Immature natural killer cell (primary cell): Measurements from ENCODE around the gene BICDL2. TPM values are rescaled to one million over a fixed set of nuclear protein-coding genes. Genes with fewer than 3 reads are reported as not detected.
"Not testable (repeated sequence)": the region's sequence is repeated elsewhere in the genome, so short reads cannot be mapped to it uniquely, and the experiment has no call there.

Experiments
- DNase-seq, 3 donors: peaks; one replicate each; pipeline ENCODE4 v3.0.0; 2022; ENCODE audit warnings: mixed read lengths in 1 of 3
- H3K27ac Mint-ChIP-seq, 6 donors: one replicate each; pipeline ENCODE4 v1.8.0; 2020; ENCODE audit warnings: mixed read lengths in 6 of 6, mild to moderate bottlenecking in 5 of 6, inconsistent platforms in 4 of 6, moderate library complexity in 3 of 6
- H3K27me3 Mint-ChIP-seq, 3 donors: one replicate each; pipeline ENCODE4 v1.8.0; 2020 to 2021; ENCODE audit warnings: low read depth in 3 of 3, mild to moderate bottlenecking in 3 of 3, mixed read lengths in 3 of 3, moderate library complexity in 3 of 3, inconsistent platforms in 1 of 3
- H3K36me3 Mint-ChIP-seq, 3 donors: one replicate each; pipeline ENCODE4 v1.8.0; 2020; ENCODE audit warnings: mixed read lengths in 3 of 3, inconsistent platforms in 2 of 3, mild to moderate bottlenecking in 2 of 3
- H3K4me1 Mint-ChIP-seq, 2 donors: one replicate each; pipeline ENCODE4 v1.8.0; 2020; ENCODE audit warnings: inconsistent platforms in 2 of 2, mild to moderate bottlenecking in 2 of 2, mixed read lengths in 2 of 2, moderate library complexity in 1 of 2
- H3K4me3 Mint-ChIP-seq, 5 donors: one replicate each; pipeline ENCODE4 v1.8.0; 2020; ENCODE audit warnings: mild to moderate bottlenecking in 5 of 5, mixed read lengths in 5 of 5, inconsistent platforms in 3 of 5, moderate library complexity in 3 of 5
- H3K9me3 Mint-ChIP-seq, 6 donors: one replicate each; pipeline ENCODE4 v1.8.0; 2020; ENCODE audit warnings: mild to moderate bottlenecking in 6 of 6, mixed read lengths in 6 of 6, inconsistent platforms in 4 of 6, moderate library complexity in 3 of 6
- polyA plus RNA-seq, 3 donors: library from polyadenylated mRNA; unstranded; fragments of 300-500 nt; fragmentation: Illumina TruSeq; gene quantifications; one replicate each; pipeline ENCODE4 v1.2.3, GENCODE V29; 2021

The BICDL2 gene
- polyA plus RNA-seq, 3 donors from 2014 or later, result not detected

DNA sequence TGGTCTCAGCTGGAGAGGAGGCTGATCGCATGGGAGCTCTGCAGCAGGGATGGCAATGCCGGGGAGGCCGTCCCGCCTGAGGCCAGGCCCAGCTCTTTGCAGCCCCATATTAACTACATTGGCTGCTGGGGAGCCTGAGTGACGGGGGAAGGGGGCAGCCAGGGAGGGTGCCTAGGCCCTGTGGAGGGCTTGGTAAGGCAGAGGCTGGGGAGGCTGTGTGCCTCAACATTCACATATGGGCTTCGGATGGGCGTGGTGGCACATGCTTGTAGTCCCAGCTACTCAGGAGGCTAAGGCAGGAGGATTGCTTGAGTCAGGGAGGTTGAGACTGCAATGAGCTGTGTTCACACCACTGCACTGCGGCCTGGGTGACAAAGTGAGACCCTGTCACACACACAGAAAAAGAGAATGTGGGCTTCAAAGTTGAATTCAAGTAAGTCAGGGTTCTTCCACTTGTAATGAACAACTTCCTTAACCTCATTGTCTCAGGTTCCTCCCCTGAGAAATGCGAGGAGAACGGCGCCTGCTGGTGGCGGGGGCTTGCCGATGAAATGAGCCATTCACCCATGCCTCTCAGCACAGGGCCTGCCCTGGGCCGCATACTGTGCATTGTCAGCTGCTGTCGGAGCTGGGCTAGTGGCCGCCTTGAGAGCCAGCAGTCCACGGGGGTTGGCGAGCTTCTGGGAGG is 36.0 kb upstream of the BICDL2 start:
- DNase-seq, result peak; percentile 61 to 78 (median 70)
- Mint-ChIP-seq H3K27me3 (peaks cover 6 to 24% (median 21%) of the 10 kb centered on the region in 3 donors), H3K27ac (peak overlapping the region; percentile 90 to 97 (median 95))

GRCh38 chr16:3072148-3072547 is 35.4 kb upstream of the BICDL2 start:
- not testable (repeated sequence) for DNase-seq, H3K9me3 Mint-ChIP-seq
- peak overlapping the region; percentile 51 to 67 (median 57) for H3K4me3 Mint-ChIP-seq
- H3K27ac Mint-ChIP-seq, result peak overlapping the region; percentile 86 to 94 (median 91)
- H3K27me3 Mint-ChIP-seq, result peaks cover 6 to 23% (median 20%) of the 10 kb centered on the region in 3 donors
- H3K4me1 Mint-ChIP-seq, result peaks cover 97% of the 10 kb centered on the region in 2 donors
- peaks cover 5 to 14% (median 13%) of the 10 kb centered on the region in 3 donors for H3K36me3 Mint-ChIP-seq

More for the DNA sequence above, 36.0 kb upstream of the BICDL2 start:
- H3K9me3 Mint-ChIP-seq, result not testable (repeated sequence)
- Mint-ChIP-seq H3K4me3 (peak overlapping the region; percentile 69 to 88 (median 83)), H3K4me1 (peaks cover 97% of the 10 kb centered on the region in 2 donors), H3K36me3 (peaks cover 7 to 17% (median 11%) of the 10 kb centered on the region in 3 donors)

DNA sequence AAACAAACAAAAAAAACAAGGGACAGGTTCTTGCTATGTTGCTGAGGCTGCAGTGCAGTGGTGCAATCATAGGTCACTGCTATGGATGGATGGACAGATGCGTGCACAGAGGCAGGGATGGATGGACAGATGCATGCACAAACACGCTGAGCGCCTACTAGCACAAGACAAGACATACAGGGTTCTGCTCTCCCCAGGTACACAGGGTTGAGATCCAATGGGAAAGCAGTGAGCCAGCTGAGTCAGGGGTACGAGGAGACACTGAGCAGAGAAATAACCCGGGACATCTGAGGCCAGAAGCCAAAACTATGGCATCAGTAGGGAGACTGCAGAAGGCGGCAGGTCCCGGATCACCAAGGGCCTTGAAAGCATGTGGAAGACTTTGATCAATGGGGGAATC is 34.9 kb upstream of the BICDL2 start:
- Mint-ChIP-seq H3K27me3 (peaks cover 4 to 20% (median 16%) of the 10 kb centered on the region in 3 donors), H3K27ac (peak overlapping the region; percentile 86 to 94 (median 91)), H3K36me3 (peaks cover 0 to 16% (median 15%) of the 10 kb centered on the region in 3 donors), H3K4me3 (peak overlapping the region; percentile 51 to 67 (median 57)), H3K9me3 (no peaks in the 10 kb centered on the region), H3K4me1 (peaks cover 94 to 95% of the 10 kb centered on the region in 2 donors)
- no peak for DNase-seq

DNA sequence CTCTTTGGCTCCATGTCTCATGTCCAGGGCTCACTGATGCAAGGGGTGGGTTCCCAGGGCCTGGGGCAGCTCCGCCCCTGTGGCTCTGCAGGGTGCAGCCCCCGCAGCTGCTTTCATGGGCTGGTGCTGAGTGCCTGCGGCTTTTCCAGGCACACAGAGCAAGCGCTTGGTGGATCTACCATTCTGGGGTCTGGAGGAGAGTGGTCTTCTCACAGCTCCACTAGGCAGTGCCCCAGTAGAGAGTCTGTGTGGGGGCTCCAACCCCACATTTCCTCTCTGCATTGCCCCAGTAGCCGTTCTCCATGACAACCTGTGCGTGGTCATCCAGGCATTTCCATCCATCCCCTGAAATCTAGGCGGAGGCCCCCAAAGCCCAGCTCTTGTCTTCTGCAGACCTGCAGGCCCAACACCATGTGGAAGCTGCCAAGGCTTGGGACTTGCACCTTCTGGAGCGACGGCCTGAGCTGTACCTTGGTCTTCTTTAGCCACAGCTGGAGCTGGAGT is 33.9 kb upstream of the BICDL2 start:
- no peak for DNase-seq
- H3K4me3 Mint-ChIP-seq, result peak overlapping the region in 1 of 5 donors; percentile 82
- peaks cover 0 to 17% (median 16%) of the 10 kb centered on the region in 3 donors for H3K36me3 Mint-ChIP-seq
- H3K27ac Mint-ChIP-seq, result peak overlapping the region; percentile 86 to 95 (median 93)
- peaks cover 4 to 19% (median 18%) of the 10 kb centered on the region in 3 donors for H3K27me3 Mint-ChIP-seq
- H3K4me1 Mint-ChIP-seq, result peaks cover 88 to 89% of the 10 kb centered on the region in 2 donors
- no peaks in the 10 kb centered on the region for H3K9me3 Mint-ChIP-seq

GRCh38 chr16:3069146-3069545 is 32.4 kb upstream of the BICDL2 start:
- peak overlapping the region; percentile 37 to 82 (median 66) for H3K4me3 Mint-ChIP-seq
- peaks cover 0 to 19% (median 18%) of the 10 kb centered on the region in 3 donors for H3K36me3 Mint-ChIP-seq
- not testable (repeated sequence) for DNase-seq, H3K9me3 Mint-ChIP-seq
- H3K27ac Mint-ChIP-seq, result peak overlapping the region; percentile 86 to 95 (median 93)
- peaks cover 81% of the 10 kb centered on the region in 2 donors for H3K4me1 Mint-ChIP-seq
- peaks cover 3 to 12% (median 11%) of the 10 kb centered on the region in 3 donors for H3K27me3 Mint-ChIP-seq

DNA sequence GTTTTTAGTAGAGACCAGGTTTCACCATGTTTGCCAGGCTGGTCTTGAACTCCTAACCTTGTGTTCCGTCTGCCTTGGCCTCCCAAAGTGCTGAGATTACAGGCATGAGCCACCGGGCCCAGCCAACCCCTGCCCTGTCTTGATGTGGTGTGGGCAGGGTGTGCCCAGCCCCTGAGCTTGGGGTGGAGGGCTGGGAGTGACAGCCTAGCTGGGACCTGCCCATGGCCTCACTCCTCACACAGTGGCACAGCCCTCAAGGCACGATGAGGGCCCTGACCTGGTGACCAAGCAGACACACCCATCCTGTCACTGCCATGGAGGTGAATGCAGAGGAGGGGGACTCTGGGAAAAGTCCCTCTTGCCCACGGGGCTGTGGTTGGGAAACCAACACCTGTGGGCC is 31.7 kb upstream of the BICDL2 start:
- no peak for DNase-seq

DNA sequence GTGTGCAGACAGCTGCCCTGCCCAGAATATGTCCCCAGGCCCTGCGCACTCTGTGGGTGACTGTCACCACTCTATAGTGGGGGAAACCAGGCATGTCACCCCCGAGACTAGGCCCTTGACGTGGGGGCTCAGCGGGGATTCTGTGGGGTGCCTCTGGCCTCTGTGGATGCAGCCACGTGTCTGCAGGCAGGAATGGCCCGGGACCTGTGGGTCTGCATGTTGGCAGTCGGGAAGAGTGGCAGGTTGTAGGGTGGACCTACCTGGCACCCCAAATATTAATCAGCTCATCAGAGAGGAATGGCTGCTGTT is 29.6 kb upstream of the BICDL2 start:
- Mint-ChIP-seq H3K36me3 (peaks cover 0 to 19% (median 18%) of the 10 kb centered on the region in 3 donors), H3K9me3 (no peaks in the 10 kb centered on the region), H3K4me3 (peak overlapping the region; percentile 85 to 99 (median 93)), H3K27me3 (peaks cover 2 to 5% (median 4%) of the 10 kb centered on the region in 3 donors), H3K27ac (peak overlapping the region; percentile 92 to 99 (median 94)), H3K4me1 (peaks cover 59 to 64% of the 10 kb centered on the region in 2 donors)
- no peak for DNase-seq

More for the DNA sequence above, 31.7 kb upstream of the BICDL2 start:
- H3K4me1 Mint-ChIP-seq, result peaks cover 75 to 79% of the 10 kb centered on the region in 2 donors
- peak overlapping the region; percentile 88 to 99 (median 93) for H3K27ac Mint-ChIP-seq
- no peaks in the 10 kb centered on the region for H3K9me3 Mint-ChIP-seq
- H3K27me3 Mint-ChIP-seq, result peaks cover 2 to 9% (median 9%) of the 10 kb centered on the region in 3 donors
- H3K4me3 Mint-ChIP-seq, result peak overlapping the region; percentile 83 to 98 (median 85)
- H3K36me3 Mint-ChIP-seq, result peaks cover 0 to 19% (median 18%) of the 10 kb centered on the region in 3 donors

DNA sequence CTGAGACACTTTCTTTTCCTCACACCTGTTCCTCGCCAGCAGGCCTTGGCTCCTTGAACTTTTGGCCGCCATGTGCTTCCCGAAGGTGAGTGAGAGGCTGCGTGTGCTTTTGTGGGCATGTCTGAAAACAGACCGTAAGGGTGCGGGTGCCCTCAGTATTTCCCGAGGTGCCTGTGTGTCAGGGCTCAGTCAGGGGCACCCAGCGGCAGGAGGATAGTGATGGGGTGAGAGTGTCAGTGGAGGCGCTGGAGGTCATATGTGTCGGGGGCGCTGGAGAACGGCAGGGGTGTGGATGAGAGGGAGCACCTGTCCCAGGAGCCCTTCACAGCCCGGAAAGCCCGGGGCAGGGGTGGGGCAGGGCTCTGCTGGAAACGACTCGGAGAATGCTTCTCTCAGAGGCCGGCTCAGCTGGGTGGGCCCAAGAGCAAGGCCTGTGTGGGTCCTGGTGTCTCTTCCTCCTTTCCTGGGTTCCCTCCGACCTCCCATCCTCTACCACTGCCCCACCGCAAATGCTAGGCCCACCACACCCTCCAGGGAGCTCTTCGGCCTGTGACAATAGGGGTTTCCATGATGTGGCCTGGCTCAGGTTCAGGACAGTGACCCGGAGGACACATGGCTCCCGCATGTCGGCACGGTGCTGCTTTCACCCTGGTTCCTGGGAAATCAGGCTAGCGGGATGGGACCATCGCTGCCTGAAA is 29.1 kb upstream of the BICDL2 start:
- H3K4me1 Mint-ChIP-seq, result peaks cover 54 to 59% of the 10 kb centered on the region in 2 donors
- peaks cover 0 to 19% (median 18%) of the 10 kb centered on the region in 3 donors for H3K36me3 Mint-ChIP-seq
- peaks cover 2 to 5% (median 4%) of the 10 kb centered on the region in 3 donors for H3K27me3 Mint-ChIP-seq
- H3K4me3 Mint-ChIP-seq, result peak overlapping the region; percentile 85 to 99 (median 93)
- H3K27ac Mint-ChIP-seq, result peak overlapping the region; percentile 92 to 99 (median 94)
- no peaks in the 10 kb centered on the region for H3K9me3 Mint-ChIP-seq
- no peak for DNase-seq

DNA sequence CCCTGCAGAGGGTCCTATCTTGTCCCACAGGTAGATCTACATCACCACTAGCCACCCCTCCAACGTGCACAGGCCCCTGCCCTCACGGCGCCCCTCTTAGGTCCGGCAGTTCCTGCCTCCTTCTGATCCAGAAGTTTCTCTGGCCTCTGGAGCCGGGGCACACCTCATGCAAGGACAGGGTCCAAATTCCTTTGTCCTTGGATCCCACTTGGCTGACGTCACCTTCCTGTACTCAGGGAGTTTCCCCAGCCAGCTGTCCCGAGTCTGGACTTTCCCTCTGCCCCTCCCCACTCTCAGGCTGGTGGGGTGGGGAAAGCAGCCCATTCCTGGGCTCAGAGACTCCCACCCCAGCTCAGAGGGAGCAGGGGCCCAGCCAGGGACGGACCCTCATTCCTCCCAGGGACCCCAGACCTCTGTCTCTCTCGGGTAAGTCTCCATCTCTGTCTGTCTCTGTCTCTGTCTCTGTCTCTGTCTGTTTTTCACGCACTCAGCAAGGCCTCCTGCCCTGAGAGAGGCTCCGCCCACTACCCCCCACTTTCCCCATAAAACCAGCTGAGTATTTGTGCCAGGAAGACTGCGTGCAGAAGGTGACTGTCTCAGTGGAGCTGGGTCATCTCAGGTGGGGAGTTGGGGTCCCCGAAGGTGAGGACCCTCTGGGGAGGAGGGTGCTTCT is 28.5 kb upstream of the BICDL2 start, which contains the start of gene IL32:
IL32 (plus strand) TSS at position 572 of the 673 bp plus-strand sequence. CDS start 172 bp downstream, outside the sequence.
- peaks cover 2 to 5% (median 4%) of the 10 kb centered on the region in 3 donors for H3K27me3 Mint-ChIP-seq
- peak within 1 kb of the TSS; percentile 92 to 99 (median 94) for H3K27ac Mint-ChIP-seq
- H3K36me3 Mint-ChIP-seq, result peaks cover 0 to 19% (median 17%) of the 10 kb centered on the region in 3 donors
- peak within 1 kb of the TSS; percentile 85 to 99 (median 93) for H3K4me3 Mint-ChIP-seq
- no peaks in the 10 kb centered on the region for H3K9me3 Mint-ChIP-seq
- DNase-seq, result peak in 1 of 3 donors; percentile 56
- peaks cover 52 to 58% of the 10 kb centered on the region in 2 donors for H3K4me1 Mint-ChIP-seq

GRCh38 chr16:3063625-3064386 is 27.1 kb upstream of the BICDL2 start:
- H3K27me3 Mint-ChIP-seq, result peaks cover 5 to 8% (median 5%) of the 10 kb centered on the region in 3 donors
- H3K36me3 Mint-ChIP-seq, result peaks cover 0 to 11% (median 10%) of the 10 kb centered on the region in 3 donors
- H3K4me3 Mint-ChIP-seq, result peak overlapping the region in 2 of 5 donors; percentile 40 to 99
- H3K27ac Mint-ChIP-seq, result peak overlapping the region in 5 of 6 donors; percentile 59 to 99 (median 83)
- H3K4me1 Mint-ChIP-seq, result peaks cover 49 to 52% of the 10 kb centered on the region in 2 donors
- H3K9me3 Mint-ChIP-seq, result no peaks in the 10 kb centered on the region
- no peak for DNase-seq

- peaks cover 42% of the 10 kb centered on the region in 2 donors for H3K4me1 Mint-ChIP-seq
- H3K4me3 Mint-ChIP-seq, result peak overlapping the region in 1 of 5 donors; percentile 55
- DNase-seq, result no peak
- H3K36me3 Mint-ChIP-seq, result peaks cover 0 to 10% (median 8%) of the 10 kb centered on the region in 3 donors
- H3K27ac Mint-ChIP-seq, result peak overlapping the region in 3 of 6 donors; percentile 31 to 97 (median 43)
- H3K27me3 Mint-ChIP-seq, result peaks cover 5 to 10% (median 8%) of the 10 kb centered on the region in 3 donors
- no peaks in the 10 kb centered on the region for H3K9me3 Mint-ChIP-seq
Observed at GRCh38 chr16:3062553-3062952, 25.8 kb upstream of the BICDL2 start.

GRCh38 chr16:3060339-3061127 is 23.8 kb upstream of the BICDL2 start:
- no peak for DNase-seq
- Mint-ChIP-seq H3K9me3 (no peaks in the 10 kb centered on the region), H3K4me3 (peak overlapping the region; percentile 82 to 88 (median 83)), H3K27me3 (peaks cover 2 to 6% (median 5%) of the 10 kb centered on the region in 3 donors), H3K4me1 (peaks cover 41 to 47% of the 10 kb centered on the region in 2 donors), H3K27ac (peak overlapping the region; percentile 82 to 92 (median 90)), H3K36me3 (peaks cover 0 to 5% (median under 1%) of the 10 kb centered on the region in 3 donors)
